ENCODE results near the gene SON. TPM values are rescaled to one million over a fixed set of nuclear protein-coding genes. Genes with fewer than 3 reads are reported as not detected.

The SON gene
- total RNA-seq, 1 donor from 2014 or later: 220 TPM

DNA sequence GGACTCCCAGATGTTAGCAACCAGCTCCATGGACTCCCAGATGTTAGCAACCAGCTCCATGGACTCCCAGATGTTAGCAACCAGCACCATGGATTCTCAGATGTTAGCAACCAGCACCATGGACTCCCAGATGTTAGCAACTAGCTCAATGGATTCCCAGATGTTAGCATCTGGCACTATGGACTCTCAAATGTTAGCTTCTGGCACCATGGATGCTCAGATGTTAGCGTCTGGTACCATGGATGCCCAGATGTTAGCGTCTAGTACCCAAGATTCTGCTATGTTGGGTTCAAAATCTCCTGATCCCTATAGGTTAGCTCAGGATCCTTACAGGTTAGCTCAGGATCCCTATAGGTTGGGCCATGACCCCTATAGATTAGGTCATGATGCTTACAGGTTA, 8.8 kb downstream of the SON start:
- Mint-ChIP-seq H3K36me3 (ENCODE audit: low read depth) (peaks cover 40% of the 10 kb centered on the region), H3K27me3 (ENCODE audit: low read depth) (no peaks in the 10 kb centered on the region), H3K9me3 (ENCODE audit: low read depth) (no peaks in the 10 kb centered on the region), H3K4me3 (ENCODE audit: unreplicated experiment) (no peak overlapping the region), H3K4me1 (ENCODE audit: low read depth) (peaks cover 22% of the 10 kb centered on the region), H3K27ac (ENCODE audit: unreplicated experiment) (no peak overlapping the region)
- DNase-seq (ENCODE audit: low spot score): no peak
- TF ChIP-seq, protein P1, sequence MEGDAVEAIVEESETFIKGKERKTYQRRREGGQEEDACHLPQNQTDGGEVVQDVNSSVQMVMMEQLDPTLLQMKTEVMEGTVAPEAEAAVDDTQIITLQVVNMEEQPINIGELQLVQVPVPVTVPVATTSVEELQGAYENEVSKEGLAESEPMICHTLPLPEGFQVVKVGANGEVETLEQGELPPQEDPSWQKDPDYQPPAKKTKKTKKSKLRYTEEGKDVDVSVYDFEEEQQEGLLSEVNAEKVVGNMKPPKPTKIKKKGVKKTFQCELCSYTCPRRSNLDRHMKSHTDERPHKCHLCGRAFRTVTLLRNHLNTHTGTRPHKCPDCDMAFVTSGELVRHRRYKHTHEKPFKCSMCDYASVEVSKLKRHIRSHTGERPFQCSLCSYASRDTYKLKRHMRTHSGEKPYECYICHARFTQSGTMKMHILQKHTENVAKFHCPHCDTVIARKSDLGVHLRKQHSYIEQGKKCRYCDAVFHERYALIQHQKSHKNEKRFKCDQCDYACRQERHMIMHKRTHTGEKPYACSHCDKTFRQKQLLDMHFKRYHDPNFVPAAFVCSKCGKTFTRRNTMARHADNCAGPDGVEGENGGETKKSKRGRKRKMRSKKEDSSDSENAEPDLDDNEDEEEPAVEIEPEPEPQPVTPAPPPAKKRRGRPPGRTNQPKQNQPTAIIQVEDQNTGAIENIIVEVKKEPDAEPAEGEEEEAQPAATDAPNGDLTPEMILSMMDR (IDR thresholded peaks at IDR 0.05): no peak

DNA sequence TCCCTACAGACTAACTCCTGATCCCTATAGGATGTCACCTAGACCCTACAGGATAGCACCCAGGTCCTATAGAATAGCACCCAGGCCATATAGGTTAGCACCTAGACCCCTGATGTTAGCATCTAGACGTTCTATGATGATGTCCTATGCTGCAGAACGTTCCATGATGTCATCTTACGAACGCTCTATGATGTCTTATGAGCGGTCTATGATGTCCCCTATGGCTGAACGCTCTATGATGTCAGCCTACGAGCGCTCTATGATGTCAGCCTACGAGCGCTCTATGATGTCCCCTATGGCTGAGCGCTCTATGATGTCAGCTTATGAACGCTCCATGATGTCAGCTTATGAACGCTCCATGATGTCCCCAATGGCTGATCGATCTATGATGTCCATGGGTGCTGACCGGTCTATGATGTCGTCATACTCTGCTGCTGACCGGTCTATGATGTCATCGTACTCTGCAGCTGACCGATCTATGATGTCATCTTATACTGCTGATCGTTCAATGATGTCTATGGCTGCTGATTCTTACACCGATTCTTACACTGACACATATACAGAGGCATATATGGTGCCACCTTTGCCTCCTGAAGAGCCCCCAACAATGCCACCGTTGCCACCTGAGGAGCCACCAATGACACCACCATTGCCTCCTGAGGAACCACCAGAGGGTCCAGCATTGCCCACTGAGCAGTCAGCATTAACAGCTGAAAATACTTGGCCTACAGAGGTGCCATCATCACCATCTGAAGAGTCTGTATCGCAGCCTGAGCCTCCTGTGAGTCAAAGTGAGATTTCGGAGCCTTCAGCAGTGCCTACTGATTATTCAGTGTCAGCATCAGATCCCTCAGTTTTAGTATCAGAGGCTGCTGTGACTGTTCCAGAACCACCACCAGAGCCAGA, 9.5 kb downstream of the SON start:
- Mint-ChIP-seq H3K4me1 (ENCODE audit: low read depth) (peaks cover 23% of the 10 kb centered on the region), H3K27ac (ENCODE audit: unreplicated experiment) (peak overlapping the region; percentile 22), H3K4me3 (ENCODE audit: unreplicated experiment) (no peak overlapping the region), H3K9me3 (ENCODE audit: low read depth) (no peaks in the 10 kb centered on the region), H3K36me3 (ENCODE audit: low read depth) (peaks cover 41% of the 10 kb centered on the region), H3K27me3 (ENCODE audit: low read depth) (no peaks in the 10 kb centered on the region)
- DNase-seq (ENCODE audit: low spot score): no peak
- TF ChIP-seq, protein P1 (IDR thresholded peaks at IDR 0.05): no peak

DNA sequence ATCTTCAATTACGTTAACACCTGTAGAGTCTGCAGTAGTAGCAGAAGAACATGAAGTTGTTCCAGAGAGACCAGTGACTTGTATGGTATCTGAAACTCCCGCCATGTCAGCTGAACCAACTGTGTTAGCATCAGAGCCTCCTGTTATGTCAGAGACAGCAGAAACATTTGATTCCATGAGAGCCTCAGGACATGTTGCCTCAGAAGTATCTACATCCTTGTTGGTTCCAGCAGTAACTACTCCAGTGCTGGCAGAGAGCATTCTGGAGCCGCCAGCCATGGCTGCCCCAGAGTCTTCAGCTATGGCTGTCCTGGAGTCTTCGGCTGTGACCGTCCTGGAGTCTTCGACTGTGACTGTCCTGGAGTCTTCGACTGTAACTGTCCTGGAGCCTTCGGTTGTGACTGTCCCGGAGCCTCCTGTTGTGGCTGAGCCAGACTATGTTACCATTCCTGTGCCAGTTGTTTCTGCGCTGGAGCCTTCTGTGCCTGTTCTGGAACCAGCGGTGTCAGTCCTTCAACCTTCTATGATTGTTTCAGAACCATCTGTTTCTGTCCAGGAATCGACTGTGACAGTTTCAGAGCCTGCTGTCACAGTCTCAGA, 10.3 kb downstream of the SON start:
- Mint-ChIP-seq H3K27ac (ENCODE audit: unreplicated experiment) (peak overlapping the region; percentile 22), H3K4me3 (ENCODE audit: unreplicated experiment) (no peak overlapping the region), H3K27me3 (ENCODE audit: low read depth) (no peaks in the 10 kb centered on the region), H3K36me3 (ENCODE audit: low read depth) (peaks cover 45% of the 10 kb centered on the region), H3K9me3 (ENCODE audit: low read depth) (no peaks in the 10 kb centered on the region), H3K4me1 (ENCODE audit: low read depth) (peaks cover 23% of the 10 kb centered on the region)
- no peak for DNase-seq (ENCODE audit: low spot score)
- TF ChIP-seq, protein P1 (IDR thresholded peaks at IDR 0.05): no peak

DNA sequence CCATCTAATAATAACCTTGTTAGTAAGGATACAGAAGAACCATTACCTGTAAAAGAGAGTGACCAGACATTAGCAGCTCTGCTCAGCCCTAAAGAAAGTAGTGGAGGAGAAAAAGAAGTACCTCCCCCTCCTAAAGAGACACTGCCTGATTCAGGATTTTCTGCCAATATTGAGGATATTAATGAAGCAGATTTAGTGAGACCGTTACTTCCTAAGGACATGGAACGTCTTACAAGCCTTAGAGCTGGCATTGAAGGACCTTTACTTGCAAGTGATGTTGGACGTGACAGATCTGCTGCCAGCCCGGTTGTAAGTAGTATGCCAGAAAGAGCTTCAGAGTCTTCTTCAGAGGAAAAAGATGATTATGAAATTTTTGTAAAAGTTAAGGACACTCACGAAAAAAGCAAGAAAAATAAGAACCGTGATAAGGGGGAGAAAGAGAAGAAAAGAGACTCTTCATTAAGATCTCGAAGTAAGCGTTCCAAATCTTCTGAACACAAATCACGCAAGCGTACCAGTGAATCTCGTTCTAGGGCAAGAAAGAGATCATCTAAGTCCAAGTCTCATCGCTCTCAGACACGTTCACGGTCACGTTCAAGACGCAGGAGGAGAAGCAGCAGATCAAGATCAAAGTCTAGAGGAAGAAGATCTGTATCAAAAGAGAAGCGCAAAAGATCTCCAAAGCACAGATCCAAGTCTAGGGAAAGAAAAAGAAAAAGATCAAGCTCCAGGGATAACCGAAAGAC, 11.6 kb downstream of the SON start:
- H3K9me3 Mint-ChIP-seq (ENCODE audit: low read depth): no peaks in the 10 kb centered on the region
- H3K27ac Mint-ChIP-seq (ENCODE audit: unreplicated experiment): peak overlapping the region; percentile 25
- peaks cover 51% of the 10 kb centered on the region for H3K36me3 Mint-ChIP-seq (ENCODE audit: low read depth)
- TF ChIP-seq, protein P1 (IDR thresholded peaks at IDR 0.05): no peak
- H3K4me3 Mint-ChIP-seq (ENCODE audit: unreplicated experiment): no peak overlapping the region
- DNase-seq (ENCODE audit: low spot score): no peak
- H3K27me3 Mint-ChIP-seq (ENCODE audit: low read depth): no peaks in the 10 kb centered on the region
- peaks cover 23% of the 10 kb centered on the region for H3K4me1 Mint-ChIP-seq (ENCODE audit: low read depth)

DNA sequence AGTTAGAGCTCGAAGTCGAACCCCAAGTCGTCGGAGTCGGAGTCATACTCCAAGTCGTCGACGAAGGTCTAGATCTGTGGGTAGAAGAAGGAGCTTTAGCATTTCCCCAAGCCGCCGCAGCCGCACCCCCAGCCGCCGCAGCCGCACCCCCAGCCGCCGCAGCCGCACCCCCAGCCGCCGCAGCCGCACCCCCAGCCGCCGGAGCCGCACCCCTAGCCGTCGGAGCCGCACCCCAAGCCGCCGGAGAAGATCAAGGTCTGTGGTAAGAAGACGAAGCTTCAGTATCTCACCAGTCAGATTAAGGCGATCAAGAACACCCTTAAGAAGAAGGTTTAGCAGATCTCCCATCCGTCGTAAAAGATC, 12.1 kb downstream of the SON start:
- Mint-ChIP-seq H3K4me1 (ENCODE audit: low read depth) (peaks cover 23% of the 10 kb centered on the region), H3K4me3 (ENCODE audit: unreplicated experiment) (no peak overlapping the region), H3K27ac (ENCODE audit: unreplicated experiment) (peak overlapping the region; percentile 45), H3K9me3 (ENCODE audit: low read depth) (no peaks in the 10 kb centered on the region), H3K36me3 (ENCODE audit: low read depth) (peaks cover 53% of the 10 kb centered on the region), H3K27me3 (ENCODE audit: low read depth) (no peaks in the 10 kb centered on the region)
- no peak for DNase-seq (ENCODE audit: low spot score)
- TF ChIP-seq, protein P1 (IDR thresholded peaks at IDR 0.05): no peak
